HG03460 (cell line): ENCODE measurements around the gene DNAI1.
"Not testable (repeated sequence)": the region's sequence is repeated elsewhere in the genome, so short reads cannot be mapped to it uniquely, and the experiment has no call there.

Experiments used
- ATAC-seq: cut with Tn5 transposase; IDR thresholded peaks from one replicate; pipeline ENCODE4 v1.9.1; 2021; ENCODE audit not compliant: unreplicated experiment

The DNAI1 gene

GRCh38 chr9:34450644-34451043 is 8.0 kb upstream of the DNAI1 start:
- ATAC-seq = no peak

- no peak for ATAC-seq
Observed at GRCh38 chr9:34451135-34451534, 7.5 kb upstream of the DNAI1 start.

- ATAC-seq = no peak
Observed at GRCh38 chr9:34451545-34451944, 7.1 kb upstream of the DNAI1 start.

- ATAC-seq = no peak
Observed at GRCh38 chr9:34452568-34452967, 6.0 kb upstream of the DNAI1 start.

- no peak for ATAC-seq
Observed at GRCh38 chr9:34454571-34455065, 4.0 kb upstream of the DNAI1 start.

GRCh38 chr9:34456151-34456550 is 2.5 kb upstream of the DNAI1 start:
- ATAC-seq = no peak

- no peak for ATAC-seq
Observed at GRCh38 chr9:34456746-34457145, 1.9 kb upstream of the DNAI1 start.

GRCh38 chr9:34457266-34458012 is 1.2 kb upstream of the DNAI1 start:
- no peak for ATAC-seq

GRCh38 chr9:34458959-34459340 is 345 bp downstream of the DNAI1 start:
- no peak for ATAC-seq

GRCh38 chr9:34459356-34459755 is 751 bp downstream of the DNAI1 start:
- ATAC-seq = no peak

- no peak for ATAC-seq
Observed at GRCh38 chr9:34459941-34460340, 1.3 kb downstream of the DNAI1 start.

- no peak for ATAC-seq
Observed at GRCh38 chr9:34463098-34463900, 4.7 kb downstream of the DNAI1 start.

GRCh38 chr9:34463901-34464232 is 5.3 kb downstream of the DNAI1 start:
- ATAC-seq = no peak

- no peak for ATAC-seq
Observed at GRCh38 chr9:34464571-34464970, 6.0 kb downstream of the DNAI1 start.

- ATAC-seq = no peak
Observed at GRCh38 chr9:34465468-34465867, 6.9 kb downstream of the DNAI1 start.

- ATAC-seq = no peak
Observed at GRCh38 chr9:34475097-34475496, 16.5 kb downstream of the DNAI1 start.

- no peak for ATAC-seq
Observed at GRCh38 chr9:34477541-34477940, 18.9 kb downstream of the DNAI1 start.

- ATAC-seq = no peak
Observed at GRCh38 chr9:34479431-34479866, 20.8 kb downstream of the DNAI1 start.

- ATAC-seq = not testable (repeated sequence)
Observed at GRCh38 chr9:34481620-34482019, 23.0 kb downstream of the DNAI1 start.

GRCh38 chr9:34482746-34483145 is 24.1 kb downstream of the DNAI1 start:
- ATAC-seq = not testable (repeated sequence)

- ATAC-seq = no peak
Observed at GRCh38 chr9:34484678-34485077, 26.1 kb downstream of the DNAI1 start.

- no peak for ATAC-seq
Observed at GRCh38 chr9:34485822-34486221, 27.2 kb downstream of the DNAI1 start.
